ENCODE data around the gene MBP.
"Not testable (repeated sequence)": the region's sequence is repeated elsewhere in the genome, so short reads cannot be mapped to it uniquely, and the experiment has no call there.

The MBP gene

DNA sequence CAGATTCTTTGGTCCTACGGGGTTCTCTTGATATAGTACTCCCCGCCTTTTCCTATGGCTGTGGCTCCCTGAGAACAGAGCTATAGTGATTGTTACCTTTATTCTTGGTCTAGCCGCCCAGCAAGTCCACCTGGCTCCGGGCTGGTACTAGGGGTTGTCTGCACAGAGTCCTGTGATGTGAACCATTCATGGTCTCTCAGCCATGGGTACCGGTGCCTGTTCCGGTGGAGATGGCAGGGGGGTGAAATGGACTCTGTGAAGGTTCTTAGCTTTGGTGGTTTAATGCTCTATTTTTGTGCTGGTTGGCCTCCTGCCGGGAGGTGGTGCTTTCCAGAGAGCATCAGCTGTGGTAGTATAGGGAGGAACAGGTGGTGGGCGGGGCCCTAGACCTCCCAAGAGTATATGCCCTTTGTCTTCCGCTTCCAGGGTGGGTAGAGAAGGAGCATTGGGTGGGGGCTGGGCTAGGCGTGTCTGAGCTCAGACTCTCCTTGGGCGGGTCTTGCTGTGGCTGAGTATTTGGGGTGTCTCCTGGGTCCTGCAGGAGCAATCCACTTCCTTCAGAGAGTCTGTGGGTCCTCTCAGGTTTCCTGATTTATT, 166.9 kb downstream of the MBP start:
- DNase-seq: not testable (repeated sequence)

DNA sequence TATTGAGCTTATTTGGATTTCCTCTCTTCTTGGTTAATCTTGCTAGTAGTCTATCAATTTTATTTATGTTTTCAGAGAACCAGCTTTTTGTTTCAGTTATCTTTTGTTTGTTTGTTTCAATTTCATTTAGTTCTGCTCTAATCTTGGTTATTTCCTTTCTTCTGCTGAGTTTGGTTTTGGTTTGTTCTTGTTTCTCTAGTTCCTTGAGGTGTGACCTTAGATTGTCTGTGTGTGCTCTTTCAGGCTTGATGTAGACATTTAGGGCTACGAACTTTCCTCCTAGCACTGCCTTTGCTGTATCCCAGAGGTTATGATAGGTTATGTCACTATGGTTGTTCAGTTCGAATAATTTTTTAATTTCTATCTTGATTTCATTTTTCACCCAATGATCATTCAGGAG, 168.6 kb downstream of the MBP start:
- DNase-seq: no peak

DNA sequence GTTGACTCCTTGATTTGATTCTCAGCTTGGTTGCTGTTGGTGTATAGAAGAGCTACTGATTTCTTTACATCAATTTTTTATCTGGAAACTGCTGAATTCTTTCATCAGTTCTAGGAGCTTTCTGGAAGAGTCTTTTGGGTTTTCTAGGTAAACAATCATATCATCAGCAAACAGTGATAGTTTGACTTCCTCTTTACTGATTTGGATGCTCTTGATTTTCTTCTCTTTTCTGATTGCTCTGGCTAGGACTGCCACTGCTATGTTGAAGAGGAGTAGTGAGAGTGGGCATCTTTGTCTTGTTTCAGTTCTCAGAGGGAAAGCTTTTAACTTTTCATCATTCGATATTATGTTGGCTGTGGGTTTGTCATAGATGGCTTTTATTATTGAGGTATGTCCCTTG, 169.7 kb downstream of the MBP start:
- no peak for DNase-seq

DNA sequence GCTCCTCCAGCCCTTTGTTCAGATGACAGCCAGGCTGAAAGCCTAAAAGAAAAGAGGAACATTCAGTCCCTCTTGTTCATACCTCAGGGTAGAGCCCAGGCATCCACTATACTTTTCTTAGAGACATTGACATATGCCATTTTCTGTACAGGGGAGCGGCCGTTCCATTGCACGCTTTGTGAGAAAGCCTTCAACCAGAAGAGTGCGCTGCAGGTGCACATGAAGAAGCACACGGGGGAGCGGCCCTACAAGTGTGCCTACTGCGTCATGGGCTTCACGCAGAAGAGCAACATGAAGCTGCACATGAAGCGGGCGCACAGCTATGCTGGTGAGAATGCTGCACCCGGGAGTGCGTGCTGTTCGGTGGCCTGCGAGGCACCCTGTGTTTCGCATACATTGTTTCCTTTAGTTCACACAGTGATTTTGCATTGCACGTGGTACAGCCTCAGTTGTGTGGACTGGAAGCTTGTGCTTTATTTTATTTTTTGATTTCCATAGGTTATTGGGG, 172.0 kb downstream of the MBP start:
- no peak for DNase-seq

DNA sequence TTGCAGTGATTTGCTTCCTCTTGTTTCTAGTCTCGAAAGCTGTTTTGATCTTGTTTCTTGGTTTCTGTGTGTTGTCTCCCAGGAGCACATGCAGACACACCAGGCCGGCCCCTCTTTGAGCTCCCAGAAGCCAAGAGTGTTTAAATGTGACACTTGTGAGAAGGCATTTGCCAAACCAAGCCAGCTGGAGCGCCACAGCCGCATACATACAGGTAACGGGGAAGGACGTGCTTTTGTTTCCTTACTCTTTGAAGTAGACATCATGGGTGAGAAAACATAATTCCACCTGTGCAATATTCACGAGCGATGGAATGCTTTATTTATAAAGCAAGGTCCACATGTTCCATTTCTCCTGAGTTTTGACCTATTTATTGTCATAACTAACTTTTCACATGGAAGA, 173.0 kb downstream of the MBP start:
- DNase-seq: no peak

DNA sequence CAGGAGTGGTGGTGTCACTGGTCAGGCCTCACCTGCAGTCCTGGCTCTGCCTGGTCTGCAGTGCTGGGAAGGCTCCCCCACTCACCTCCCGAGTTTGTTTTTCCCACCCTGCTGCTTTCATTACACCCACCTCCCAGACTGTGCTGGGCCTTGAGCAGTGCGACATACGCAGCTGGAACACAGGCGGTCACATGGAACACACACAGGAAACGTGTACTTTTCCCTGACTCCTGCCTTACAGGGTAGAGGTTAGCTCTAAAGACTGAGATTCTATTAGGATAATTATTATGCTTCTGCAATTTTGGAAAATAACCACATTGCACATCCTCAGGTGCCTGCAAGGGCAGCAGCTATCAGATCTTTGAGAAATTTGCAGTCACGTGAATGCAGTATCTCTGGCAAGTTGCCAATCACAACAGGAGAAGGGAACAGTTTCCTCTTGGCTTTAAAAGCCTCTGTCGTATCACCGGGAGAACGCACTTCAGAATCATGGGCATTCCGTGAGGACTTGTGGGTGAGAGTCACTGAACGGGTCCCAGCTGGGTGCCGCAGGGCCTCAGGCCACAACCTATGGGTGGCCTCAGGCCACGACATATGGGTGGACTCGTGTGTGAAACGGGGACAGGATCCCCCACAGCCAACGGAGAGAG, 173.8 kb downstream of the MBP start:
- no peak for DNase-seq

DNA sequence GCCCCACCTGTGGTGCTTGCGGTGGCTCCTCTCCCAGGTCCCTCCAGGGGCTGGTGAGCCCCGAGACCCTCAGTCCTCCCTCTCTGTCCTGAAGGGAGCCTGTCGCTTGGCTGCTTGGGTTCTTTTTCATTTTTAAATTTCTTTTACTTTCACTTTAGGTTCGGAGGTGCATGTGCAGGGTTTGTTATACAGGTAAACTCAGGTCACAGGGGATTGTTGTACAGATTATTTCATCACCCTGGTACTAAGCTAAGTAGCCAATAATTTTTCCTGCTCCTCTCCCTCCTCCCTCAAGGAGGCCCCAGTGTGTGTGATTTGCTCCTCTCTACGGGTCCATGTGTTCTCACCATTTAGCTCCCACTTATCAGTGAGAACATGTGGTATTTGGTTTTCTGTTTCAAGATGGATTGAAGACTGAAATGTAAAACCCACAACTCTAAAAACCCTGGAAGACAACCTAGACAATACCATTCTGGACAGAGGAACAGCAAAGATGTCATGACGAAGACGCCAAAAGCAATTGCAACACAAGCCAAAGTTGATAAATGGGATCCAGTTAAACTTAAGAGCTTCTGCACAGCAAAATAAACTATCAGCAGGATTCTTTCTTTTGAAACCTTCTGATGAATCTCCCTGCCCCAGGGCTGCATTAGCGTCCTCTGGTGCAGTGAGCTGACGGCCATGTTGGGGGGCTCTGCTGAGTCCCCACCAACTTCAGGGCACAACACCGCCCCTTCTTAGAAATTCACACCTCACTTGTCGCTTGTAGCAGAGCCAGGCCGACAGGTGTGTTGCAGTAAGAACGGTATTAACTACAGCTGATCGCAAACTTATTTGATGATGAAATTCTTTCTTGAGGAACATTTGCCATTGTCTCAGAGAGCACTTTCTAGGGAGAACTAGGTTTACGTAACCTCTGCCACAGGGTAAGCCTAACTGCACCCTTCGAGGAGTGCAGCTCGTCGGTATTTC, 174.9 kb downstream of the MBP start:
- no peak for DNase-seq

DNA sequence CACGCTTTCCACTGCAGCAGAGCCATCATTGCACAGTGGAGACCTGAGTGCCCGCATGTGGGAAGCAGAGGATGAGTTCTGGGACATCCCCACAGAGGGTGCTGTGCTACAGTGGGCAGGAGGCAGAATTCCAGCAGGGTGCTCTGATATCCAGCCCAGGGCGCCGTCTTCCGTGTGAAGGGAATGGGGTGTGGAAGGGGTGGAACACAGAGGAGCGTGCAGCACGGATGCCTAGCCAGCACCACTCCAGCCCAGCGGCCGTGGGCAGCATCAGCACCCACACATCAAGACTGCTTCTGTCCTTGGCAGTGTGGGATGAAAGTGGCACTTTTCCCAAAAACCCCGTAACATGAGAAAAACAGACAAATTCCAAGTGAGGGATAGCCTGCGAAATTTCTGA, 175.9 kb downstream of the MBP start:
- no peak for DNase-seq

DNA sequence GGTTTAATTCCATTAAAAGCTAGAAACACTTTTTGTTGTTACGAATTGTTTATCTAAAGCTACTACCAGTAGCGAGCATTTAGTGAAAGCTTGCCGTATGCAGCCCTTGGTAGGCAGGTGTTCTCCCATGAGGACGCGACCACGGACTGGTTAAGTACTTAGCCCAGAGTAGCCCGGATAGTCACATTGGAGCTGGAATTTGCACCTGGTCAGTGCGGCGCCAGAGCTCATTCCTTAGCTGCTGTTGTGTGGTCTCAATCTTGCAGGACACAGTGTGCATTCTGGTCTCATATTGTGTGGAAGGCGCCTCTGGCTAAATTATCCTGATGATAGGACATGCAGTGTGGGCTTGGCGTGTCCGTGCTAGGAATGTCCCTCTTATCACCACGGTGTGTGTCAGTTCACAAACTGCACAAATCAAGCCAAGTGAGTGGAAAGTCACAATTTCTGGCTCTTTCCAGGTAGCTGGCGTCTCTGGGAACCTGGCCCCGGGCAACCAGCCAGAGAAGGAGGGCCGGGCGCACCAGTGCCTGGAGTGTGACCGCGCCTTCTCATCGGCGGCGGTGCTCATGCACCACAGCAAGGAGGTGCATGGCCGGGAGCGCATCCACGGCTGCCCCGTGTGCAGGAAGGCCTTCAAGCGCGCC, 176.9 kb downstream of the MBP start:
- no peak for DNase-seq

DNA sequence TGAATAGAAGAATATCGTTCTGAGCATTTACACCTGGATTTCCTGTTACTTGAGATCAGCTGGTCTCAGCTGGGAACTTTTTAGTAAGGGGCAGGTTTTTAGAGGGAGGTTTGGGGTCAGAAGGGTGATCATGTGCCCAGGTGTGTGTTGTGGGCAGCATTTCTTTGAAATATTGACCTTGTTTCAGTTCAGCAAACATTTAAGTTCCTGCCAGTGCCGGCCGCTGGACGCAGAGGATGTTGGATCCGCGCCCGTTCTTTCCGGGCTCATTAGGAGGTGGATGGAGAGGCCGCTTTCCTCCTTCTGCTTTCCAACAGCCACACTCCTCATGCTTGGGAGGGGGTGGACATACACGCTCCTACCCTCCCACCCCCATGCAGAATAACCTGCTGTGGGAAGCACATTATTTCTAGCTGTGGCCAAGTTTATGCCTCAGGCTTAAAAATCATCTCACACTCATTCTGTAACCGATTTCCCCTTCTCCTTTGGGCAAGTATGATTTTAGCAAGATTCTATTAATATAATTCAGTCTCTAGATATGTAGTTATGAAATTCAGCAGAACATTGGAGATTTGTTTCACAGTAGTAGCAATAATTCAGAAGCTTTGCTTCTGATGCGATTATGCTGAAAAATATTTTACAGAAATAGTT, 178.9 kb downstream of the MBP start:
- DNase-seq: no peak

DNA sequence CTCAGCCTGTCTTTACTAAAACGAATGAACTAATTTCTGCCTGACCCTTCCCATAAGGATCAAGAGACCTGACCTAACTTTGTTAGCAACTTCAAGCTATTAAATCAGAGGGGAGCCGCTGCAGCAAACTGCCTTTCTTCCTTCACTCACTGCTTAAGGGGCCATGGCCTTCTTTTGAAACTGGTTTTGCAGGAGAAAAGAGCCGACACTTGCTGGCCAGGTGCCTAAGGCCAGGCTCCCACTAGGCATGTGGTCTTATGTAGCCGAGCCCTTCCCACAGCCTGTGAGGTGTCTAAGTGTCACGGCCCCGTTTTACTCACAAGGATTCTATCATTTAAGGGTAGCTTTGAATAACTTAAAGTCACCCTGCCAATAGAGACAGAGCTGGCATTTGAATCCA, 179.4 kb downstream of the MBP start:
- no peak for DNase-seq

DNA sequence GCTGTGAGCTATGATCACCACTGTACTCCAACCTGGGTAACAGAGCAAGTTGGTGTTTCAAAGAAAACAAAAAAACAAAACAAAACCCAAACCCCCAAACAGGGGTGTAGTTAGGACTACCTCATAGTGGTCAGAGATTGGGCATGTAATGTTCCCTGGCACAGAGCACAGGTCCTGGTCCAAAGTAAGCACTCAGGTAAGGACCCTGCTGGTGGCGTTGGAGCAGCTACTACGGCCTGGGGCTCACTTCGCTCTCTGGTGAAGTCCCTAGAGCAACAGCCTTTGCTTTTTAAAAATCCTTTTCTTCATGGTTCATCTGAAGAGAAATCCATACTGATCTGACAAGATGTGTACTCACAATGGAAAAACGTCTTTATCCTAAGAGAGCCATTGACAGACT, 179.8 kb downstream of the MBP start:
- no peak for DNase-seq

DNA sequence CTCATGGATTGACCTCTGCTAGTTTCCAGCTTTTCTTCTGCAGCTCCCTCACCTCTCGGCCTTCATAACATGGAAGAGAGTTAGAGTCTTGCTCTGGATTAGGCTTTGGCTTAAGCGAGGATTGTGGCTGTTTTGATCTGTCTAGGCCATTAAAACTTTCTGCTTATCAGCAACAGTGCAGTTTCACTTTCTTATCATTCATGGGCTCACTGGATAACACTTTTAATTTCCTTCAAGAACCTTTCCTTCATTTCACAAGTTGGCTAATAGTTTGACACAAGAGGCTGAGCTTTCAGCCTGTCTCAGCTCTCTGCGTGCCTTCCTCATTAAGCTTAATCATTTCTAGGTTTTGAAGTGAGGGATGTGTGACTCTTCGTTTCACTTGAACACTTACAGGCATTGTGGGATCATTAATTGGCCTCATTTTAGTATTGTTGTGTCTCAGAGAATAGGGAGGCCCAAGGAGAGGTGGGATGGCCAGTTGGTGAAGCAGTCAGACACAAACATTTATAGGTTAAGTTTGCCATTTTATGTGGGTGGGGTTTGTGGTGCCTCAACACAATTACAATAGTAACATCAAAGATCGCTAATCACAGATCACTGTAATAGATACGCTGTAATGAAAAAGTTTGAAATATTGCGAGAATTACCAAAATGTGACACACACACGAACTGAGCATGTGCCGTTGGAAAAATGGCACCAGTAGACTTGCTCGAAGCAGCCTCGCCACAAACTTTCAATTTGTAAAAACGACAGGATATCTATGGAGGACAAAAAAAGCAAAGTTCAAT, 180.9 kb downstream of the MBP start:
- DNase-seq: no peak

DNA sequence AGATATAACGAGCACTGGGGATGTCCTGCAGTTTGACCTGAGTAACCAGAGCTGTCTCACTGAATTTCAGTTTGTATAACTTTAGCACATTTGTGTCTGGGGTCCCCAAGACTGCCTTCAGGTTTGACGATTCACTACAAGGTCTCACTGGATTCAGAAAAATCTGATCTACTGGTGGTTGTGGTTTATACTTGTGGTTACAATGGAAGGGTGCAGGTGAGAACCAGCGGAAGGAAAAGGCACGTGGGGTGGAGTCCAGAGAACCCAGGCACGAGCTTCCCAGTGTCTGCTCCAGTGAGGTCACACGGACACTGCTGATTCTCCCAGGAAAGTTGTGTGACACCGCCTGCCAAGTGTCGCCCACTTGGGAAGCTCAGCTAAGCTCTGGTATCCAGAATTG, 184.2 kb downstream of the MBP start:
- no peak for DNase-seq

DNA sequence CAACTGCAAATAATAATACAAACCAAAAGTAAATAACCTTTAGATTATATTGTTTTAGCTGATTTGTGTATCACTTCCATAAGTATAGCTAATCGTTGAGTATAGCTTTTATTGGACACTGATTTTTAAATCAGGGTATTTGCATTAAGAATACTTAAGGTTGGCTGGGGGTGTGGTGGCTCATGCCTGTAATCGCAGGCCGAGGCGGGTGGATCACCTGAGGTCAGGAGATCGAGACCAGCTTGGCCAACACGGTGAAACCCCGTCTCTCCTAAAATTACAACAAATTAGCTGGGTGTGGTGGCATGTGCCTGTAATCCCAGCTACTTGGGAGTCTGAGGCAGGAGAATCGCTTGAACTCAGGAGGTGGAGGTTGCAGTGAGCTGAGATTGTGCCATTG, 188.2 kb downstream of the MBP start:
- not testable (repeated sequence) for DNase-seq

DNA sequence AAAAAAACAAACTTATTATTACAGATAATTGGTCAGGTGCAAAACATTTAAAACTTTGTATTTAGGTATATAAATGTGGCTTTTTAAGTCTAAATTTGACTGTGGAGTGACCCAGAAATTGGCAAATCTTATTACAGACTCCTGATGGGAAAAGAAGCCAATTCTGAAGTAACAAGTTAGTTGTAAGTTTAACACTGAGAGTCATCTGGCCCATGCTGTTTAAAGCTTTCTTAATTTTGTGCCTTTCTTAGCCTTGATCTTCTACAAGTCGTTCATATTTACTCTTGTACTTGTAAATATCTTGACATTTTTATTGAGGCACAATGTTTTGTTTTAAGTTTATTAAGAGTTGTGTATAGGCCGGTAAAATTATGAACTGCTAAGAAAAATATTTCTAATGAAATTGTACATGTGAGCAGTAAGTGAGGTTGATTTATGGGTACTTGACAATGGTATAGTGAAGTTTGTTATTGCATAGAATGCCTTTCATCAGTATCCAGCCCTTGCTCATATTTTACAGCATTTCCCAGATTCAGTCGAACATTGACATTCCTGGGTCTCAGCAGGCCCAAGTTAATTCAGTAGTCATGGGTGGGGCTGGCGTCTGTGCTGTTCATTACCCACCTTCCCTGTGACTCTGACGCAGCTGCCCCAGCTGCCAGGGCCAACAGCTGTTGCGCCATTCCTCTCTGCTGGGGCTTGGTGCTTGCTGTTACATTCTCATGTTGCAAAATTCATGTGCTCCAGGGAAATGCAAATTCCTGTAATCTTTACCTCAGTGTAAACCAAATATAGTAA, 188.8 kb downstream of the MBP start:
- no peak for DNase-seq

DNA sequence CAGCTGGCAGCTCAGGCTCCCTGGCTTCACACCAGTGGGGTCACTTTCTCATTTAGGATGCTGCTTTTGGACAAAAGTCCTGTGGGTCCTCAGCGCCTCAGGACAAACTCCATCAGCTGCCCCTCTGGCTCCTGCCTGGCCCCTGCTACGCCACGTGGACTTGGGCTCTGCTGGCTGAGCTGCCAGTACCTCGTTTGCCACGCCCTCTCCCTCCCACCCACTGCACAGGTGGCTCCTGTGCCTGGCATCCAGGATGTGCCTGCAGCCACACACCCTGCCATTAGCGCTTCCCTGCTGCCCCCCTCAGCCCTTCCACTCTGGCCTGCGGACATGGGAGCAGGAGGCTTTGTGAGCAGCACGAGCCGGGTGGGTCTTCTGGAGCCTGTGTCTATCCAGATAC, 191.3 kb downstream of the MBP start:
- no peak for DNase-seq

DNA sequence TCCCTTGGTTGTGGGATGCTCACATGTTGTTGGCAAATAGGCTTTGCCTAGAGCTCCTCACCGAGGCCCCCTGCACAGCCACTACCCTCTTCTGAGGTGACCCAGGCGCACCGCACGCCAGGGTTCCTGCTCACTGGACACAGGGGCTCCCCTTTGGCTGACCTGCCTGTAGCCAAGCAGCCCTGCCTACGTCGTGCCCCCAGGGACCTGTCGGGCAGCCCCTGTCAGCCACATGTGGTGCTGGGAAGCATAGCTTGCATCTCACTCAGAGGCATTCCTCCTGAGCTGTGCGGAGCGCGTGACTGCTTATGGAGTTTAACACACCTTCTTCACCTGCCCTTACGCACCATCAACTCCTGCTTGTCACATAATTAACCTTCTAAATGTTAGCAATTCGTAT, 194.0 kb downstream of the MBP start:
- DNase-seq: no peak

DNA sequence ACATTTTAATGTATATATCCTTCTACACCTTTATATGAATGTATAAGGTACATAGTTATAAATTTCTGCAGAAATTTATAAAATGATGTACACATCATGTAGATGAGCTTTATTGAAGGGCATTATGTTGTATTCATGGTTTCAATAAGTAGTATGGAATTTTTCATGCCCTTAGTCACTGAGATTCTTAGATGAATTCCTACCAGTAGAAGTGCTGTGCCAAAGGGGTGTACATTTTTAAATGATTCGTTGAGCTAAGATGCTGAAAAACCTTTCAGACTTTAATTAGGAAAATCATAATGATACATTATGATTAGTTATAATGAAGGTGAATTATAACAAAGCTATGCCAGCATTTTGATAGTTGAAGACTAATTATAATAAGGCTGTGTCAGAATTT, 195.0 kb downstream of the MBP start:
- no peak for DNase-seq

DNA sequence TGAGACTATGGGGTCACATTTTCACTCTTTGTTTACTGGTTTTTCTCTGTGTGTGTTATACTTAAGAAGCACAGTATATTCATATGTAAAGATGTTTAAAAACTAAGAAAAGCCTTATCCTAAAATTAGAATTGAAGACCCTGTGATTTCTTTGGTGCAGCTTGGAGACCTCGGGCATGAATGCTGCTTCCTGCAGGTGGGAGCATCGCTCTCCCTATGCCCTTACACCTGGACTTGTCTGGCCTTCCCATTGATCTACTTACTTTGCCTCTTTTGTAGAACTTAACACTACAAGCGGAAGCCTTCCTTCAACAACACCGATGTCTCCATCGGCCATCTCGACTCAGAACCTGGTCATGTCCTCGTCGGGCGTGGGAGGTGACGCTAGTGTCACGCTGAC, 195.7 kb downstream of the MBP start:
- DNase-seq: no peak

DNA sequence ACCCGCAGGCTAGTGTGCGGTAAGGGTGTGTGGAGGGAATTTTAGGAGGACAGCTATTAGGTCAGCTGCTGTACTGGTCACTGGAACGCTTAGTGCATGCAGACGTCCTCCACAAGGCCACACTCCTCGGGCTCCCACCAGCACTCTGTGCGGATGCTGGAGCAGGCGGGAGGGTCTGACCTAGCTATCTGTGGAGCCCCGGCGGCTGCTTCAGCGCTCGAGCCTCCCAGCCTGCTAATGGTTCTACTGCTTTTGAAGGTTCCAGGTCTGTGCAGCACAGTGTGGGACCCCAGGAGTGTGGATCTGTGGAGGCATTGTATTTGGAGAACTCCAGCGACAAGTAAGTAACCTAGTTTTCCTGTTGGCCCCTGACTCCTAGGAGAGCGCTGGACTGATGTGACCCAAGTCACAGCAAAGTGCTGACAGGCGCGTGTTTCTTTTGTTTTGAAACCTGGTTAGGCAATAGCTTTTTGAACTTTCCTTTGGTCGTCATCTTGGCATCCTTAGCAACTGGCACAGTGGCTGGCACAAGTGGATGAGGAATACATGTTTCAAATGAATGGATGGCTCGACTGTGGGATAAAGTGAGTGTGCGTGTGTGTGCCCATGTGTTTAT, 196.8 kb downstream of the MBP start:
- no peak for DNase-seq

All from activated CD4-positive, alpha-beta T cell treated with anti-CD3 and anti-CD28 coated beads, Interleukin-2, amount 50 U/mL, for 4 hours (primary cell).